ENCODE results near the gene SCAF1.

The SCAF1 gene

GRCh38 chr19:49692147-49692506 lies 50.1 kb downstream of the SCAF1 start:
- no peak overlapping the region for H3K4me3 ChIP-seq (ENCODE audit: low read length)
- no peak for DNase-seq (ENCODE audit: low read depth, low spot score)

GRCh38 chr19:49696115-49696514 lies 54.1 kb downstream of the SCAF1 start:
- DNase-seq (ENCODE audit: low read depth, low spot score): no peak
- H3K4me3 ChIP-seq (ENCODE audit: low read length): no peak overlapping the region

- DNase-seq (ENCODE audit: low read depth, low spot score): no peak
- H3K4me3 ChIP-seq (ENCODE audit: low read length): no peak overlapping the region
These were observed 54.9 kb downstream of the SCAF1 start for GRCh38 chr19:49696865-49697264.

- H3K4me3 ChIP-seq (ENCODE audit: low read length): no peak overlapping the region
- no peak for DNase-seq (ENCODE audit: low read depth, low spot score)
These were observed 57.4 kb downstream of the SCAF1 start for GRCh38 chr19:49699364-49699763.

GRCh38 chr19:49700563-49700962 lies 58.6 kb downstream of the SCAF1 start:
- no peak overlapping the region for H3K4me3 ChIP-seq (ENCODE audit: low read length)
- DNase-seq (ENCODE audit: low read depth, low spot score): no peak

- no peak for DNase-seq (ENCODE audit: low read depth, low spot score)
- H3K4me3 ChIP-seq (ENCODE audit: low read length): no peak overlapping the region
These were observed 59.3 kb downstream of the SCAF1 start for GRCh38 chr19:49701271-49701786.

GRCh38 chr19:49704888-49705642 lies 63.1 kb downstream of the SCAF1 start:
- H3K4me3 ChIP-seq (ENCODE audit: low read length): no peak overlapping the region
- DNase-seq (ENCODE audit: low read depth, low spot score): no peak

GRCh38 chr19:49705919-49706318 lies 63.9 kb downstream of the SCAF1 start:
- DNase-seq (ENCODE audit: low read depth, low spot score): no peak
- H3K4me3 ChIP-seq (ENCODE audit: low read length): no peak overlapping the region
